Measurements from ENCODE around the gene IL20. TPM values are rescaled to one million over a fixed set of nuclear protein-coding genes. Genes with fewer than 3 reads are reported as not detected.

The IL20 gene
- total and polyA plus RNA-seq, 8 donors: not detected

GRCh38 chr1:206834217-206834616 lies 31.2 kb upstream of the IL20 start:
- Histone ChIP-seq H3K4me3 (no peak overlapping the region), H3K27ac (no peak overlapping the region), H3K9me3 (no peaks in the 10 kb centered on the region), H3K27me3 (peaks cover 0 to 4% of the 10 kb centered on the region in 2 donors), H3K4me1 (peaks cover 0 to 42% of the 10 kb centered on the region in 2 donors), H3K36me3 (no peaks in the 10 kb centered on the region)
- TF ChIP-seq CTCF (IDR thresholded peaks at IDR 0.05): no peak
- ATAC-seq (no peak), DNase-seq (no peak)
- intact Hi-C loops (cut with DNase I): no loop called here

- Histone ChIP-seq H3K36me3 (no peaks in the 10 kb centered on the region), H3K27me3 (peaks cover 0 to 4% of the 10 kb centered on the region in 2 donors), H3K27ac (no peak overlapping the region), H3K4me3 (no peak overlapping the region), H3K4me1 (peaks cover 0 to 40% of the 10 kb centered on the region in 2 donors), H3K9me3 (no peaks in the 10 kb centered on the region)
- DNase-seq (peak in 1 of 4 donors; percentile 50), ATAC-seq (peak; percentile 73)
- no peak for TF ChIP-seq CTCF (IDR thresholded peaks at IDR 0.05)
- intact Hi-C loops (cut with DNase I): no loop called here
These were observed 30.7 kb upstream of the IL20 start for GRCh38 chr1:206834711-206835110.

GRCh38 chr1:206835186-206835585 lies 30.2 kb upstream of the IL20 start:
- H3K36me3 ChIP-seq: no peaks in the 10 kb centered on the region
- no peak for TF ChIP-seq CTCF (IDR thresholded peaks at IDR 0.05)
- H3K9me3 ChIP-seq: no peaks in the 10 kb centered on the region
- H3K4me3 ChIP-seq: no peak overlapping the region
- peaks cover 0 to 35% of the 10 kb centered on the region in 2 donors for H3K4me1 ChIP-seq
- intact Hi-C loops (cut with DNase I): no loop called here
- DNase-seq: no peak
- peaks cover 0 to 4% of the 10 kb centered on the region in 2 donors for H3K27me3 ChIP-seq
- no peak overlapping the region for H3K27ac ChIP-seq
- no peak for ATAC-seq

GRCh38 chr1:206836111-206836510 lies 29.3 kb upstream of the IL20 start:
- intact Hi-C loops (cut with DNase I): no loop called here

GRCh38 chr1:206839006-206839560 lies 26.3 kb upstream of the IL20 start:
- peaks cover 0 to 4% of the 10 kb centered on the region in 2 donors for H3K27me3 ChIP-seq
- H3K4me3 ChIP-seq: no peak overlapping the region
- no peaks in the 10 kb centered on the region for H3K36me3 ChIP-seq
- peaks cover 0 to 11% of the 10 kb centered on the region in 2 donors for H3K4me1 ChIP-seq
- ATAC-seq (no peak), DNase-seq (no peak)
- no peak overlapping the region for H3K27ac ChIP-seq
- H3K9me3 ChIP-seq: no peaks in the 10 kb centered on the region
- intact Hi-C loops (cut with DNase I): no loop called here
- TF ChIP-seq CTCF (IDR thresholded peaks at IDR 0.05): no peak

More at GRCh38 chr1:206836111-206836510, 29.3 kb upstream of the IL20 start:
- Histone ChIP-seq H3K9me3 (no peaks in the 10 kb centered on the region), H3K27ac (no peak overlapping the region), H3K36me3 (no peaks in the 10 kb centered on the region), H3K4me1 (peaks cover 0 to 35% of the 10 kb centered on the region in 2 donors), H3K4me3 (no peak overlapping the region), H3K27me3 (peaks cover 0 to 4% of the 10 kb centered on the region in 2 donors)
- no peak for TF ChIP-seq CTCF (IDR thresholded peaks at IDR 0.05)
- ATAC-seq: no peak
- no peak for DNase-seq

Measured in left lung (tissue), 10 donors.